Effector memory CD4-positive, alpha-beta T cell (primary cell): Measurements from ENCODE around the gene TAS2R38.

Experiments used
- DNase-seq, 3 donors: peaks; one replicate each; pipeline ENCODE4 v3.0.0-alpha.2; 2020
- H3K27ac ChIP-seq: 2 replicates; pipeline ENCODE4 v1.7.0; 2013; ENCODE audit warnings: mild to moderate bottlenecking, low read length, moderate library complexity; ENCODE audit not compliant: insufficient read depth, poor library complexity, severe bottlenecking
- H3K27me3 ChIP-seq: replicated peaks from 2 replicates; pipeline ENCODE4 v1.7.0; 2013; ENCODE audit warnings: mild to moderate bottlenecking, low read length; ENCODE audit not compliant: insufficient read depth, control insufficient read depth, poor library complexity, severe bottlenecking
- H3K36me3 ChIP-seq: 2 replicates; pipeline ENCODE4 v1.7.0; 2013; ENCODE audit warnings: mild to moderate bottlenecking, low read length, moderate library complexity; ENCODE audit not compliant: control insufficient read depth, insufficient read depth
- H3K4me1 ChIP-seq: 2 replicates; pipeline ENCODE4 v1.7.0; 2013; ENCODE audit warnings: low read length, mild to moderate bottlenecking; ENCODE audit not compliant: control insufficient read depth, insufficient read depth, poor library complexity, severe bottlenecking
- H3K4me3 ChIP-seq: 2 replicates; pipeline ENCODE4 v1.7.0; 2013; ENCODE audit warnings: low read length, low read depth, mild to moderate bottlenecking; ENCODE audit not compliant: insufficient read depth, poor library complexity, severe bottlenecking
- H3K9me3 ChIP-seq: 2 replicates; pipeline ENCODE4 v1.7.0; 2013; ENCODE audit warnings: mild to moderate bottlenecking, low read length, moderate library complexity; ENCODE audit not compliant: control insufficient read depth
- total RNA-seq, 3 donors: gene quantifications; one replicate each; lab custom pipeline; 2026; lab: John Stamatoyannopoulos, UW

Gene TAS2R38
- total RNA-seq = 0 reads per million in 3 donors

- no peaks in the 10 kb centered on the region for H3K4me1 ChIP-seq
- no peak within 1 kb of the TSS for H3K4me3 ChIP-seq
- no peaks in the 10 kb centered on the region for H3K9me3 ChIP-seq
- H3K27me3 ChIP-seq = no peaks in the 10 kb centered on the region
- DNase-seq = no peak
- no peaks in the 10 kb centered on the region for H3K36me3 ChIP-seq
- no peak within 1 kb of the TSS for H3K27ac ChIP-seq
These were observed at the start of gene TAS2R38 for GRCh38 chr7:141973673-141974072. Gene TAS2R38 (minus strand): TSS chr7:141973773. CDS start chr7:141973689, 84 bp downstream.

GRCh38 chr7:142018154-142018553 is 44.6 kb upstream of the TAS2R38 start:
- H3K4me1 ChIP-seq = no peaks in the 10 kb centered on the region
- no peak overlapping the region for H3K4me3 ChIP-seq
- no peak for DNase-seq
- H3K9me3 ChIP-seq = no peaks in the 10 kb centered on the region
- H3K36me3 ChIP-seq = no peaks in the 10 kb centered on the region
- no peak overlapping the region for H3K27ac ChIP-seq
- no peaks in the 10 kb centered on the region for H3K27me3 ChIP-seq

- H3K36me3 ChIP-seq = no peaks in the 10 kb centered on the region
These were observed 43.9 kb upstream of the TAS2R38 start for GRCh38 chr7:142017451-142017850.

GRCh38 chr7:142012825-142013511 is 39.4 kb upstream of the TAS2R38 start:
- DNase-seq = no peak
- no peaks in the 10 kb centered on the region for H3K9me3 ChIP-seq
- no peaks in the 10 kb centered on the region for H3K4me1 ChIP-seq
- H3K36me3 ChIP-seq = no peaks in the 10 kb centered on the region
- H3K27ac ChIP-seq = no peak overlapping the region
- H3K27me3 ChIP-seq = no peaks in the 10 kb centered on the region
- no peak overlapping the region for H3K4me3 ChIP-seq

More at GRCh38 chr7:142017451-142017850, 43.9 kb upstream of the TAS2R38 start:
- no peak for DNase-seq
- H3K9me3 ChIP-seq = no peaks in the 10 kb centered on the region
- H3K27me3 ChIP-seq = no peaks in the 10 kb centered on the region
- H3K27ac ChIP-seq = no peak overlapping the region
- H3K4me3 ChIP-seq = no peak overlapping the region
- no peaks in the 10 kb centered on the region for H3K4me1 ChIP-seq

- H3K27ac ChIP-seq = no peak overlapping the region
- no peaks in the 10 kb centered on the region for H3K27me3 ChIP-seq
- DNase-seq = no peak
- no peak overlapping the region for H3K4me3 ChIP-seq
- no peaks in the 10 kb centered on the region for H3K9me3 ChIP-seq
- no peaks in the 10 kb centered on the region for H3K36me3 ChIP-seq
- H3K4me1 ChIP-seq = no peaks in the 10 kb centered on the region
These were observed 37.5 kb upstream of the TAS2R38 start for GRCh38 chr7:142010952-142011548.

- DNase-seq = no peak
These were observed 35.6 kb upstream of the TAS2R38 start for GRCh38 chr7:142009187-142009586.

GRCh38 chr7:142006577-142006976 is 33.0 kb upstream of the TAS2R38 start:
- Histone ChIP-seq H3K36me3 (no peaks in the 10 kb centered on the region), H3K27ac (no peak overlapping the region), H3K27me3 (no peaks in the 10 kb centered on the region), H3K4me1 (no peaks in the 10 kb centered on the region), H3K9me3 (no peaks in the 10 kb centered on the region), H3K4me3 (no peak overlapping the region)
- no peak for DNase-seq

More at GRCh38 chr7:142009187-142009586, 35.6 kb upstream of the TAS2R38 start:
- Histone ChIP-seq H3K36me3 (no peaks in the 10 kb centered on the region), H3K4me1 (no peaks in the 10 kb centered on the region), H3K27ac (no peak overlapping the region), H3K4me3 (no peak overlapping the region), H3K9me3 (no peaks in the 10 kb centered on the region), H3K27me3 (no peaks in the 10 kb centered on the region)

- Histone ChIP-seq H3K27me3 (no peaks in the 10 kb centered on the region), H3K4me3 (no peak overlapping the region), H3K9me3 (no peaks in the 10 kb centered on the region), H3K4me1 (no peaks in the 10 kb centered on the region), H3K27ac (no peak overlapping the region), H3K36me3 (no peaks in the 10 kb centered on the region)
- no peak for DNase-seq
These were observed 28.6 kb upstream of the TAS2R38 start for GRCh38 chr7:142002179-142002578.

GRCh38 chr7:142001163-142001874 is 27.7 kb upstream of the TAS2R38 start:
- H3K4me3 ChIP-seq = no peak overlapping the region
- H3K27ac ChIP-seq = no peak overlapping the region
- H3K36me3 ChIP-seq = no peaks in the 10 kb centered on the region
- no peak for DNase-seq
- no peaks in the 10 kb centered on the region for H3K27me3 ChIP-seq
- H3K4me1 ChIP-seq = no peaks in the 10 kb centered on the region
- no peaks in the 10 kb centered on the region for H3K9me3 ChIP-seq

GRCh38 chr7:142000244-142000643 is 26.7 kb upstream of the TAS2R38 start:
- no peak overlapping the region for H3K27ac ChIP-seq
- no peaks in the 10 kb centered on the region for H3K27me3 ChIP-seq
- H3K9me3 ChIP-seq = no peaks in the 10 kb centered on the region
- H3K36me3 ChIP-seq = no peaks in the 10 kb centered on the region
- no peak overlapping the region for H3K4me3 ChIP-seq
- DNase-seq = no peak
- H3K4me1 ChIP-seq = no peaks in the 10 kb centered on the region
